ENCODE data around the gene MTIF3. TPM values are rescaled to one million over a fixed set of nuclear protein-coding genes. Genes with fewer than 3 reads are reported as not detected.

MTIF3 gene
- 34.4 and 54.4 TPM in 2 replicates for total RNA-seq

GRCh38 chr13:27449936-27450828 lies at the start of gene MTIF3:
Gene MTIF3, minus strand, starts transcription at chr13:27450564. Its CDS starts 10,116 bp downstream, at chr13:27440448.

GRCh38 chr13:27424246-27425157 lies 25.9 kb downstream of the MTIF3 start, which contains the start of gene GTF3A:
Gene GTF3A, plus strand, starts transcription at chr13:27424619.

Other genes starting within 250 kb of the MTIF3 start
- 1,434 and 1,506 TPM in 2 replicates for gene RPL21, start 199.0 kb downstream of the MTIF3 start, total RNA-seq
- gene RASL11A, start 179.7 kb downstream of the MTIF3 start, total RNA-seq = 1.7 and 2.5 TPM in 2 replicates
- 170 and 212 TPM in 2 replicates for gene GTF3A, start 25.9 kb downstream of the MTIF3 start, total RNA-seq
- 9.4 and 11.8 TPM in 2 replicates for gene LNX2, start 170.0 kb upstream of the MTIF3 start, total RNA-seq
- 180 and 212 TPM in 2 replicates for gene POLR1D, start 171.3 kb upstream of the MTIF3 start, total RNA-seq